Femur (tissue), 1 donor: Measurements from ENCODE around the gene PRCP.

Experiments
- DNase-seq: peaks from one replicate; pipeline ENCODE4 v3.0.0-alpha.2; 2017

Gene PRCP

DNA sequence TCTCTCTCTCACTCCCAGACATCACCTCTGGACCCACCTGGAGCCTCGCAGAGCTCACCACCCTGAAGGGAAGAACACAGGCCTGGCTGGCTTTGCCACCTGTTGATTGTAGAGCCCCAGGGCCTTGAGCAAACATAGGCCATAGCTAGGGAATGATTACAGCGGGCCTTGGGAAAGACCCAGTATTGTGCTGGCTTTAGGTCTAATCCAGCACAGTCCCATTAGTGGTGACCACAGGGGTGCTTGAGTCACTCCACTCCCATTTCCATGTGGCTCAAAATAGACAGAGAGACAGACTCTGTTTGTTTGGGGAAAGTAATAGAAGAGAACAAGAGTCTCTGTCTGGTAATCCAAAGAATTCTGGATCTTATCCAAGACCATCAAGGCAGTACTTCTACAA is 123.9 kb downstream of the PRCP start:
- DNase-seq, result no peak

DNA sequence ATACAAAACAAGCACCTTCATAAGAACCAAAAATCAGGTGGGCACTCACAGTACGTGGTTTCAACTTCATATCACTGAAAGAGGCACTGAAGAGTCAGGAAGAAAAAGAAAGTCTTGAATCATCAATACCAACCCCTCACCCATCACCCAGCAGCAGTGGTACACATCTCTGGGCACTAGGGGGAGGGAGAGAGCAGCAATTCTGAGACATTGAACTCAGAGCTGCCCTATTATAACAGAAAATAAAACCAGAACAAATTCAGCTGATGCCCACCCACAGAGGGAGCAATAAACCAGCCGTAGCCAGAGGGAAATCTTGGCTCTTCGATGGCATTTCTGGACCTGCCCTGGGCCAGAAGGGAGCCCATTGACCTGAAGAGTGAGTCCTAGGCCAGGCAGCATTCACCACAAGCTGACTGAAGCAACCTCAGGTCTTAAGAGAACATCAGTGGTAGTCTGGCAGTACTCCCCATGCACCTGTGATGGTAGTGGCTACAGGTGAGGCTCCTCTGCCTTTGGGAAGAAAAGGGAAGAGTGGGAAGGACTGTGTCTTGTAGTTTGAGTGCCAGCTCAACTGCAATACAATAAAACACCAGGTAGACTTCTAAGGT is 124.4 kb downstream of the PRCP start:
- no peak for DNase-seq

DNA sequence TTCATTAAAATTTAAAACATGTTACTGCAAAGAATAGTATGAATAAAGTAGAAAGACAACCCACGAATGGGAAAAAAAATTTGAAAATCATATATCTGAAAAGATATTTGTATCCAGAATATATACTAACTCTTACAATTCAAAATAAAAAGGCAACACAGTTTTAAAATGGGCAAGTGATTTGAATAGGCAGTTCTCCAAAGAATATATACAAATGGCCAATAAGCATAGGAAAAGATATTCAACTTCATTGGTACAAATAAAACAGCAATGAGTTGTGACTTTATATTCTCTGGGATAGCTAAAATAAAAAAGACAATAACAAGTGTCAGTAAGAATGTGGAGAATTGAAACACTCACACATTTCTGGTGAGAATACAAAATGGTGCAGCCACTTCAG is 125.0 kb downstream of the PRCP start:
- no peak for DNase-seq
